MCF 10A (cell line): ENCODE measurements around the gene MAGEE2. TPM values are rescaled to one million over a fixed set of nuclear protein-coding genes. Genes with fewer than 3 reads are reported as not detected.
"Not testable (repeated sequence)": the region's sequence is repeated elsewhere in the genome, so short reads cannot be mapped to it uniquely, and the experiment has no call there.

Experiments used
- Bru-seq: library from RNA; stranded (reverse); fragments of 400-500 nt; gene quantifications from one replicate; lab custom pipeline; 2021; lab: Mats Ljungman, UMichigan
- BruChase-seq, 2 experiments: library from RNA; stranded (reverse); fragments of 400-500 nt; gene quantifications; one replicate each; lab custom pipeline; 2021; lab: Mats Ljungman, UMichigan
- BruUV-seq: library from RNA; stranded (reverse); fragments of 400-500 nt; replicated peaks from 2 replicates; lab custom pipeline; 2021; lab: Mats Ljungman, UMichigan
- CTCF ChIA-PET: fragments of 300-600 bp; sonication (Branson Sonifier 250); formaldehyde crosslinking; extraction: SDS; loops from one replicate; lab custom pipeline; 2021; ENCODE audit warnings: antibody characterized with exemption, inconsistent platforms; lab: Yijun Ruan, JAX
- POLR2A ChIA-PET: fragments of 300-600, 350-650 bp; sonication (Branson Sonifier 250); formaldehyde crosslinking; extraction: SDS; loops from one replicate; lab custom pipeline; 2020; ENCODE audit warnings: antibody characterized with exemption, inconsistent platforms; lab: Yijun Ruan, JAX
- DNase-seq: peaks from one replicate; pipeline ENCODE4 v3.0.0-alpha.2; 2018; ENCODE audit not compliant: unreplicated experiment
- H3K27ac Mint-ChIP-seq: one replicate; pipeline ENCODE4 v1.8.0; 2022; ENCODE audit warnings: mild to moderate bottlenecking, low read depth, mixed read lengths; ENCODE audit not compliant: unreplicated experiment
- H3K27me3 Mint-ChIP-seq: one replicate; pipeline ENCODE4 v1.8.0; 2022; ENCODE audit warnings: mixed read lengths; ENCODE audit not compliant: insufficient read depth, unreplicated experiment
- H3K36me3 Mint-ChIP-seq: one replicate; pipeline ENCODE4 v1.8.0; 2022; ENCODE audit warnings: mild to moderate bottlenecking, moderate library complexity, mixed read lengths; ENCODE audit not compliant: insufficient read depth, unreplicated experiment
- H3K4me1 Mint-ChIP-seq: one replicate; pipeline ENCODE4 v1.8.0; 2022; ENCODE audit warnings: mixed read lengths; ENCODE audit not compliant: insufficient read depth, unreplicated experiment
- H3K4me3 Mint-ChIP-seq: one replicate; pipeline ENCODE4 v1.8.0; 2022; ENCODE audit warnings: mild to moderate bottlenecking, moderate library complexity, mixed read lengths; ENCODE audit not compliant: unreplicated experiment
- H3K9me3 Mint-ChIP-seq: one replicate; pipeline ENCODE4 v1.8.0; 2022; ENCODE audit warnings: mixed read lengths; ENCODE audit not compliant: unreplicated experiment
- intact Hi-C: fragments of 100-400 bp; cut with micrococcal nuclease; formaldehyde crosslinking; loops from 2 replicates; pipeline ENCODE4 v1.14.1; 2022
- long read RNA-seq: library from polyadenylated mRNA; stranded (forward); transcript quantifications from one replicate; pipeline ENCODE4 v2.0.0, GENCODE V29; 2022
- total RNA-seq: library from RNA; stranded (reverse); gene quantifications from 2 replicates; pipeline ENCODE4 v1.2.3, GENCODE V29; 2022
- TF ChIP-seq, protein P1 (sequence below): fragments of 200-600 bp; IDR thresholded peaks from one replicate; pipeline ENCODE4 v1.8.0; 2022; ENCODE audit warnings: antibody characterized with exemption, mild to moderate bottlenecking; ENCODE audit not compliant: unreplicated experiment

MAGEE2 gene
- total RNA-seq (not detected in 2 replicates), Bru-seq, nascent RNA (not detected), BruChase-seq, experiment 1, labeled RNA remaining after a 6-hour chase (not detected), BruChase-seq, experiment 2, labeled RNA remaining after a 2-hour chase (not detected)
- long read RNA-seq: 0 reads

GRCh38 chrX:75784680-75785491, at the start of gene MAGEE2:
MAGEE2 (minus strand) TSS chrX:75785254; CDS start chrX:75785051, 203 bp downstream.
- H3K4me1 Mint-ChIP-seq: no peaks in the 10 kb centered on the region
- intact Hi-C loops: no loop called here
- TF ChIP-seq, protein P1, sequence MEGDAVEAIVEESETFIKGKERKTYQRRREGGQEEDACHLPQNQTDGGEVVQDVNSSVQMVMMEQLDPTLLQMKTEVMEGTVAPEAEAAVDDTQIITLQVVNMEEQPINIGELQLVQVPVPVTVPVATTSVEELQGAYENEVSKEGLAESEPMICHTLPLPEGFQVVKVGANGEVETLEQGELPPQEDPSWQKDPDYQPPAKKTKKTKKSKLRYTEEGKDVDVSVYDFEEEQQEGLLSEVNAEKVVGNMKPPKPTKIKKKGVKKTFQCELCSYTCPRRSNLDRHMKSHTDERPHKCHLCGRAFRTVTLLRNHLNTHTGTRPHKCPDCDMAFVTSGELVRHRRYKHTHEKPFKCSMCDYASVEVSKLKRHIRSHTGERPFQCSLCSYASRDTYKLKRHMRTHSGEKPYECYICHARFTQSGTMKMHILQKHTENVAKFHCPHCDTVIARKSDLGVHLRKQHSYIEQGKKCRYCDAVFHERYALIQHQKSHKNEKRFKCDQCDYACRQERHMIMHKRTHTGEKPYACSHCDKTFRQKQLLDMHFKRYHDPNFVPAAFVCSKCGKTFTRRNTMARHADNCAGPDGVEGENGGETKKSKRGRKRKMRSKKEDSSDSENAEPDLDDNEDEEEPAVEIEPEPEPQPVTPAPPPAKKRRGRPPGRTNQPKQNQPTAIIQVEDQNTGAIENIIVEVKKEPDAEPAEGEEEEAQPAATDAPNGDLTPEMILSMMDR: no peak
- no peak within 1 kb of the TSS for H3K27ac Mint-ChIP-seq
- DNase-seq: no peak
- ChIA-PET POLR2A (no interaction called here), CTCF (no interaction called here)
- H3K9me3 Mint-ChIP-seq: peaks cover 23% of the 10 kb centered on the region
- H3K36me3 Mint-ChIP-seq: no peaks in the 10 kb centered on the region
- H3K4me3 Mint-ChIP-seq: peak within 1 kb of the TSS; percentile 27
- no TSS peak for BruUV-seq
- no peaks in the 10 kb centered on the region for H3K27me3 Mint-ChIP-seq

DNA sequence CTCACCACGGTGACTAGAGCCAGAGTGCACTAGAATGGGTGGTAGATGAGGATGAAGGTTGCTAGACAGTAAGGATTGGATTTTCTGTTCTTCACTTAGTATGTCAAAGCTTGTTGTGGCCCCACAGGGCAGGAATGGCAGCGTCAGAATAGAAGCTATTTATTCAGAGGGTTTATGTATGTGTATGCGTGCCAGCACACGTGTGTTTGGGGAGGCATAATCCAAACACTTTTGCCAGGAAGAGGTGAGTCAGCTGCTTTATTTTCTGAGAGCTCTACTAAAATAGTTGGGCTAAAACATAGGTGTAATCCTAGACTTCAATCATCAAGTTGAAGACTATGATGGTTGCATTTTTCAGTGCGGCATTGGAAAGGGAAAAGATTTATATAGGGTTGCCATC, 1.2 kb upstream of the MAGEE2 start:
- ChIA-PET POLR2A (no interaction called here), CTCF (no interaction called here)
- DNase-seq: peak; percentile 8
- no peak overlapping the region for H3K27ac Mint-ChIP-seq
- H3K36me3 Mint-ChIP-seq: no peaks in the 10 kb centered on the region
- peaks cover 31% of the 10 kb centered on the region for H3K9me3 Mint-ChIP-seq
- TF ChIP-seq, protein P1: no peak
- no peak overlapping the region for H3K4me3 Mint-ChIP-seq
- no peaks in the 10 kb centered on the region for H3K4me1 Mint-ChIP-seq
- intact Hi-C loops: no loop called here
- H3K27me3 Mint-ChIP-seq: no peaks in the 10 kb centered on the region
- no TSS peak for BruUV-seq

DNA sequence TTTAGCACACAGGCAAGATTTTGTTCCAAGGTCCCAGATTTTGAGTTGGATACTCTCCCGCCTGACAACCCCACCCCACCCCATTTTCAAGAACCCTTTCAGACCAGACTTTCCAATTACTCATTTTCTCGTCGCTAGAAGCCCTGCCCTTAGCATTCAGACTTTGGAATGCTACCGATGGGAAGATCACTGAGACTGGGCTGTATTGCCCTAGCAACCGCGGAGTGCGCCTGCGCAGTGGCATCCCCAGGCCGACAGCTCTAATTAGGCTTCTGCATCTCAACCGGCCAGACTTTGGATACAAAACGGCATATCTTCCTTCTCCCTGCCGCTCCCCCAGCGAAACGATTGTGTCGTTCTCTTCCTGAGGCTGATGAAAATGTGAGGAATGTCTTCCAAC, 3.4 kb downstream of the MAGEE2 start:
- Mint-ChIP-seq H3K4me3 (no peak overlapping the region), H3K4me1 (no peaks in the 10 kb centered on the region), H3K9me3 (peaks cover 28% of the 10 kb centered on the region), H3K27ac (no peak overlapping the region), H3K36me3 (no peaks in the 10 kb centered on the region), H3K27me3 (no peaks in the 10 kb centered on the region)
- ChIA-PET CTCF (no interaction called here), POLR2A (no interaction called here)
- no peak for DNase-seq
- BruUV-seq: no TSS peak
- TF ChIP-seq, protein P1: no peak
- intact Hi-C loops: no loop called here

- H3K27ac Mint-ChIP-seq, H3K27me3 Mint-ChIP-seq, POLR2A ChIA-PET, H3K4me3 Mint-ChIP-seq, BruUV-seq, H3K4me1 Mint-ChIP-seq, DNase-seq, H3K36me3 Mint-ChIP-seq, CTCF ChIA-PET, intact Hi-C loops: not testable (repeated sequence)
- H3K9me3 Mint-ChIP-seq: peaks cover 16% of the 10 kb centered on the region
These were observed 17.0 kb downstream of the MAGEE2 start for GRCh38 chrX:75768063-75768462.
